Right atrium auricular region (tissue), 2 donors: ENCODE data around the gene EPC1. TPM values are rescaled to one million over a fixed set of nuclear protein-coding genes. Genes with fewer than 3 reads are reported as not detected.

Source experiments
- DNase-seq: peaks from one replicate; pipeline ENCODE4 v3.0.0-alpha.2; 2019; ENCODE audit warnings: low spot score
- H3K27ac ChIP-seq, 2 donors: fragments of 200-600 bp; sonication (generic); 1 replicate in 1 of 2; 2 replicates in 1 of 2; pipeline ENCODE4 v1.5.1; 2016 to 2019
- H3K27me3 ChIP-seq, 2 donors: fragments of 200-600 bp; sonication (generic); one replicate each; pipeline versions ENCODE4 v1.5.1 to v1.6.0; 2017 to 2019
- H3K36me3 ChIP-seq: fragments of 200-600 bp; sonication (generic); one replicate; pipeline ENCODE4 v1.5.1; 2016
- H3K4me1 ChIP-seq, 2 donors: fragments of 200-600 bp; sonication (generic); one replicate each; pipeline versions ENCODE4 v1.5.1 to v1.6.0; 2017 to 2019
- H3K4me3 ChIP-seq, 2 donors: fragments of 200-600 bp; sonication (generic); 1 replicate in 1 of 2; 2 replicates in 1 of 2; pipeline ENCODE4 v1.5.1; 2017 to 2019; ENCODE audit warnings: mild to moderate bottlenecking in 1 of 2, moderate library complexity in 1 of 2
- H3K9me3 ChIP-seq, 2 donors: fragments of 200-600 bp; sonication (generic); one replicate each; pipeline ENCODE4 v1.5.1; 2019
- total RNA-seq, 2 donors: library from RNA; depleted of rRNA; stranded (reverse); fragments of >200 nt; gene quantifications; one replicate each; pipeline ENCODE4 v1.1.0, GENCODE V29; 2016
- TF ChIP-seq, protein P1 (sequence below), 2 donors: fragments of 200-600 bp; sonication (generic); IDR thresholded peaks; one replicate each; pipeline ENCODE4 v1.5.1; 2019; ENCODE audit warnings: antibody characterized with exemption in 2 of 2

The EPC1 gene
- total RNA-seq, 2 donors from 2014 or later = 19.5 to 20.1 TPM

- Histone ChIP-seq H3K27ac (no peak overlapping the region), H3K4me1 (no peaks in the 10 kb centered on the region), H3K36me3 (no peaks in the 10 kb centered on the region), H3K4me3 (no peak overlapping the region), H3K27me3 (no peaks in the 10 kb centered on the region), H3K9me3 (no peaks in the 10 kb centered on the region)
- TF ChIP-seq, protein P1, sequence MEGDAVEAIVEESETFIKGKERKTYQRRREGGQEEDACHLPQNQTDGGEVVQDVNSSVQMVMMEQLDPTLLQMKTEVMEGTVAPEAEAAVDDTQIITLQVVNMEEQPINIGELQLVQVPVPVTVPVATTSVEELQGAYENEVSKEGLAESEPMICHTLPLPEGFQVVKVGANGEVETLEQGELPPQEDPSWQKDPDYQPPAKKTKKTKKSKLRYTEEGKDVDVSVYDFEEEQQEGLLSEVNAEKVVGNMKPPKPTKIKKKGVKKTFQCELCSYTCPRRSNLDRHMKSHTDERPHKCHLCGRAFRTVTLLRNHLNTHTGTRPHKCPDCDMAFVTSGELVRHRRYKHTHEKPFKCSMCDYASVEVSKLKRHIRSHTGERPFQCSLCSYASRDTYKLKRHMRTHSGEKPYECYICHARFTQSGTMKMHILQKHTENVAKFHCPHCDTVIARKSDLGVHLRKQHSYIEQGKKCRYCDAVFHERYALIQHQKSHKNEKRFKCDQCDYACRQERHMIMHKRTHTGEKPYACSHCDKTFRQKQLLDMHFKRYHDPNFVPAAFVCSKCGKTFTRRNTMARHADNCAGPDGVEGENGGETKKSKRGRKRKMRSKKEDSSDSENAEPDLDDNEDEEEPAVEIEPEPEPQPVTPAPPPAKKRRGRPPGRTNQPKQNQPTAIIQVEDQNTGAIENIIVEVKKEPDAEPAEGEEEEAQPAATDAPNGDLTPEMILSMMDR (IDR thresholded peaks at IDR 0.05) = no peak
- DNase-seq = no peak
These were observed 39.8 kb upstream of the EPC1 start for GRCh38 chr10:32386623-32387260.

DNA sequence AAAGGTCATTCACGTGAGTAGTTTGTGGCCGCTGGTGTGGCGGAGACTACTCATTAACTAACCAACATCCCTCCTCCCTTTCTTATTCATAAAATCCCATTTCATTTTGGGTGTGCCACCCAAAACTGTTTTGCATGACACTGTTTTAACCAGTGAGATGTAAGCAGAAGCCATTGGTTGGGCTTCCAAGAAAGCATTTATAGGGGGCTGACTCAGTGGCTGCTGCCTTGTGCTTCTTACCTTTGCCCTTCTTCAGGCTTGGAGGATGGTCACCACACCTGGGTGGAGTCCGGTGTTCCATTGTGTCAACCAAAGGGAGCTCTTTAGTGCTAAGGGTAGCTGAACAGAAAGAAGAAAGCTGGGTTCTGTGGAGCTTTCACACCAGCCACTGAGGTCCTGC is 37.2 kb upstream of the EPC1 start:
- TF ChIP-seq, protein P1 (IDR thresholded peaks at IDR 0.05) = no peak
- peaks cover 0 to 7% of the 10 kb centered on the region in 2 donors for H3K4me1 ChIP-seq

DNA sequence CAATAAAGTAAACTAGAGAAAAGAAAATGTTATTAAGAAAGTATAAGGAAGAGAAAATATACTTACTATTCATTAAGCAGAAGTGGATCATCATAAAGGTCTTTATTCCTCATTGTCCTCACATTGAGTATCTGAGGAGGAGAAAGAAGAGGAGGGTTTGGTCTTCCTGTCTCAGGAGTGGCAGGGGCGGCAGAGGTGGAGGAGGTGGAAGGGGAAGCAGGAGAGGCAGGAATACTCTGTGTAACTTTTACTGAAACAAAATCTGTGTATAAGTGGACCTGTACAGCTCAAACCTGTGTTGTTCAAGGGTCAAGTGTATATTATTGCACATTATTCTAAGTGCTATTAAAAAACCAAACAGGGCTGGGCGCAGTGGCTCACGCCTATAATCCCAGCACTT is 34.2 kb upstream of the EPC1 start:
- Histone ChIP-seq H3K4me1 (peaks cover 0 to 12% of the 10 kb centered on the region in 2 donors), H3K27ac (no peak overlapping the region), H3K27me3 (no peaks in the 10 kb centered on the region), H3K36me3 (no peaks in the 10 kb centered on the region), H3K4me3 (no peak overlapping the region), H3K9me3 (no peaks in the 10 kb centered on the region)
- TF ChIP-seq, protein P1 (IDR thresholded peaks at IDR 0.05) = no peak
- DNase-seq = no peak

More for the DNA sequence above, 37.2 kb upstream of the EPC1 start:
- Histone ChIP-seq H3K36me3 (no peaks in the 10 kb centered on the region), H3K9me3 (no peaks in the 10 kb centered on the region), H3K27ac (no peak overlapping the region), H3K27me3 (no peaks in the 10 kb centered on the region), H3K4me3 (no peak overlapping the region)
- no peak for DNase-seq

DNA sequence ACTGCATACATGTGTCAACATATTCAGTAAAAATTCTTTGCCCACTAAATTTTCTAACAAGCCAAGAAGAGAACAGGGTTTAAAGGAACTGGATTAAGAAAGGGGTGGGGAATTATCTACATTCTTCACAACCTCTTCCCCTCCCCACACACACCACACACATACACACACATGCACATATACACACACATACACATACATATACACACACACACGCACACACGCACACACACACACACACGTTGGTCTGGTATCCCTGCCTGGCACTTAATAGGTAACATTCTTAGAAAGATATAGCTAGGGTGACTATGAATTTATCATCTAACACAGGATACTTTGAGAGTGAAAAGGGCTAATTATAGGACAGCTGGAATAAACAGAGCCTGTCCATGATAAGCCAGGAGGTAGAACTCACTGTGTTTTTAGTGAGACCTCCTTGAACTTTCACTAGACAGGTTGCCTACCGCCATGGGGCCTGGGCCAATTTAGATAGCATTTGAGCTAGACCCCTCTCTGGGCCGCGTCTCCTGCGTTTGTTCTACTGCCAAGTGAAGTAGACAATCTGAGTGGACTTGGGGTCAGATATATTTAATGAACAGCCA is 33.1 kb upstream of the EPC1 start:
- no peaks in the 10 kb centered on the region for H3K27me3 ChIP-seq
- H3K4me1 ChIP-seq = peaks cover 0 to 23% of the 10 kb centered on the region in 2 donors
- H3K9me3 ChIP-seq = no peaks in the 10 kb centered on the region
- H3K36me3 ChIP-seq = no peaks in the 10 kb centered on the region
- no peak for DNase-seq
- H3K27ac ChIP-seq = peak overlapping the region; percentile 87 to 89
- TF ChIP-seq, protein P1 (IDR thresholded peaks at IDR 0.05) = no peak
- H3K4me3 ChIP-seq = no peak overlapping the region

DNA sequence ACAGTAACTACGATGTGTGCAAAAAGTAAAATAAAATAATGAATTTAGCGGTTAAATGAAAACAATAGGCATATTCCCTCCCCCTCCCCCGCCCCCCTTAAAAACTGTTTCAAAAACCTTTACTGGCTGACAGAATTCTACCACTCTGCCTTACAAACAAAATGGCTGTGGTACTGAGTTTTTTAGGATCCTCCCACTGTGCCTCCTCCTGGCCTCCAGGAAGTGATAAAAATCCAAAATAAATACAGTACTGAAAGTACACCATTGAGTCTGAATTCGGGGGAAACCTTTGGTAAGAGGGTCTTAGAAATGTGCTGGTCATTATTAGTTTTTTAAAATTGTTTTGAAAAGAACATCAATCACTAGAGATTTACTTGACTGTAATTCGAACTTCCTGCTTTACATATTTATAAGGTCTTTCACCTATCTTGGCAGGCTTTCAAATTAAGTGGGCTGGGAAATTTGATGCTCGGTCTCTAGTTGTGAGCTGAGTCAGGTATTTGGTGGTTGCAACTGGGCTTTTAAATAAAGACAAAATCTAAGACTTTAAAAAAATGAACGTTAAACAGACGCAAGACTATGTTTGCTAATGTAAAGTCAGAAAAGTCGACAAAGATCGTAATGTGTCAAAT is 32.5 kb upstream of the EPC1 start:
- TF ChIP-seq, protein P1 (IDR thresholded peaks at IDR 0.05) = no peak

More for the DNA sequence above, 32.5 kb upstream of the EPC1 start:
- Histone ChIP-seq H3K27ac (peak overlapping the region; percentile 87 to 89), H3K9me3 (no peaks in the 10 kb centered on the region), H3K36me3 (no peaks in the 10 kb centered on the region), H3K27me3 (no peaks in the 10 kb centered on the region), H3K4me1 (peaks cover 0 to 23% of the 10 kb centered on the region in 2 donors), H3K4me3 (peak overlapping the region; percentile 63 to 77)
- DNase-seq = no peak
